Prostate gland (tissue), 2 donors: ENCODE data around the gene SNPH.

ENCODE experiments used
- POLR2A ChIP-seq: fragments of 450-650 bp; IDR thresholded peaks from one replicate; pipeline ENCODE4 v1.6.1; 2016; ENCODE audit warnings: antibody characterized with exemption, mild to moderate bottlenecking
- POLR2AphosphoS5 ChIP-seq: sonication (generic); formaldehyde crosslinking; IDR thresholded peaks from one replicate; pipeline ENCODE4 v1.6.1; 2017; ENCODE audit warnings: antibody characterized with exemption
- TF ChIP-seq, protein P1 (sequence below), 4 experiments: fragments of 200-600 bp in 2 of 4; fragments of 450-650 bp in 2 of 4; sonication (generic) in 2 of 4; IDR thresholded peaks; 1 replicate in 3 of 4; 2 replicates in 1 of 4; pipeline ENCODE4 v1.5.1; 2016 to 2019; ENCODE audit warnings: antibody characterized with exemption in 4 of 4, mild to moderate bottlenecking in 2 of 4, moderate library complexity in 2 of 4

DNA sequence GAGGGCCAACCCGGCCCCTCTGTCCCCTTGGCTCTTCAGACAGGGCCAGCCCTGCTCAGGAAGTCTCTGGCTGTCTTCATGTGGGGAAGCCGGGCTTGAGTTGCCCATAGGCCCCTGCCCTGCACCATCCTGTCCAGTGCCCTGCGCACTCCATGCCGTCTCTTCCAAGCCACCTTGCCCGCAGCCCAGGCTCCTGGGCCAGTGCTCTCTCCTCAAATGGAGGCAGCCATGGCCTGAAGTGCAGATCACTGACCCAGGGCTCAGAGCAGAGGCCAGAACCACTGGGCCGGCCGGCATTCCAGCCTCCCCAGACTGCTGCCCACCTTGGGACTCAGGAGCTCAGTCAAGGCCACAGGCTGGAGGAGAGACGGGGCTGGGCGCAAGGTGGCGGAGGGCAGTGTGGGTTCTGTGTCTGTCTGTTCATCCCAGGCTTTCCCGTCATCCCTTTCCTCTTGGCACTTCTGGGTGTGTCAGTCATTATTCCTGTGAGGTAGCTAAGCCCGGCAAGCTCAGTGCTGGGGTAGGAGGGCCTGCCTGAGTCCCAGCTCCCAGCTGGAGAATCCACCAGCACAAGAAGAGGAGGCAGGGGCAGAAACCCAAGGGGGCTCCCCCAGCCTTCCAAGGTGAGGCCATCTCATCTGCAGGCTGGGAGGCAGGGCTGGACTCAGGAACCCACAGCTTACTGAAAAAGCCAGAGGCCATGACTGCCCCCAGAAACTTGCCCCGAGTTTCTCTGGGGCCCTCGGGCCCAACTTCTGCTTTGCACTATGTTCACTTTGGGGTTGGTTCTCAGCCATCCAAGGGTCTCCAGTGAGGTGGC is 40.4 kb downstream of the SNPH start:
- TF ChIP-seq, protein P1, sequence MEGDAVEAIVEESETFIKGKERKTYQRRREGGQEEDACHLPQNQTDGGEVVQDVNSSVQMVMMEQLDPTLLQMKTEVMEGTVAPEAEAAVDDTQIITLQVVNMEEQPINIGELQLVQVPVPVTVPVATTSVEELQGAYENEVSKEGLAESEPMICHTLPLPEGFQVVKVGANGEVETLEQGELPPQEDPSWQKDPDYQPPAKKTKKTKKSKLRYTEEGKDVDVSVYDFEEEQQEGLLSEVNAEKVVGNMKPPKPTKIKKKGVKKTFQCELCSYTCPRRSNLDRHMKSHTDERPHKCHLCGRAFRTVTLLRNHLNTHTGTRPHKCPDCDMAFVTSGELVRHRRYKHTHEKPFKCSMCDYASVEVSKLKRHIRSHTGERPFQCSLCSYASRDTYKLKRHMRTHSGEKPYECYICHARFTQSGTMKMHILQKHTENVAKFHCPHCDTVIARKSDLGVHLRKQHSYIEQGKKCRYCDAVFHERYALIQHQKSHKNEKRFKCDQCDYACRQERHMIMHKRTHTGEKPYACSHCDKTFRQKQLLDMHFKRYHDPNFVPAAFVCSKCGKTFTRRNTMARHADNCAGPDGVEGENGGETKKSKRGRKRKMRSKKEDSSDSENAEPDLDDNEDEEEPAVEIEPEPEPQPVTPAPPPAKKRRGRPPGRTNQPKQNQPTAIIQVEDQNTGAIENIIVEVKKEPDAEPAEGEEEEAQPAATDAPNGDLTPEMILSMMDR (IDR thresholded peaks at IDR 0.05): no peak
- TF ChIP-seq POLR2AphosphoS5 (no peak), POLR2A (no peak)
